DOHH2 (cell line): ENCODE results near the gene ANKRD55.

Experiments
- H3F3A ChIP-seq: fragments of 200-600 bp; sonication (generic), shearing (Covaris generic); 2 replicates; pipeline ENCODE4 v1.6.0; 2016; ENCODE audit warnings: antibody characterized with exemption, mild to moderate bottlenecking; ENCODE audit not compliant: control insufficient read depth, insufficient read depth
- H3K27ac ChIP-seq: fragments of 200-600 bp; sonication (generic); 2 replicates; pipeline ENCODE4 v1.5.1; 2014; ENCODE audit warnings: low read depth, mild to moderate bottlenecking, low read length, moderate library complexity
- H3K27me3 ChIP-seq: fragments of 200-600 bp; sonication (generic); 2 replicates; pipeline ENCODE4 v1.6.1; 2014; ENCODE audit warnings: mild to moderate bottlenecking, low read length, mixed read lengths; ENCODE audit not compliant: control insufficient read depth
- H3K36me3 ChIP-seq: fragments of 200-600 bp; sonication (generic); 2 replicates; pipeline ENCODE4 v1.6.1; 2014; ENCODE audit warnings: mild to moderate bottlenecking, low read length, moderate library complexity, mixed read lengths; ENCODE audit not compliant: control insufficient read depth
- H3K4me1 ChIP-seq: fragments of 200-600 bp; sonication (generic); 2 replicates; pipeline ENCODE4 v1.6.1; 2014; ENCODE audit warnings: mild to moderate bottlenecking, low read length, mixed read lengths; ENCODE audit not compliant: control insufficient read depth
- H3K4me2 ChIP-seq: fragments of 200-600 bp; sonication (generic); 2 replicates; pipeline ENCODE4 v1.6.0; 2014; ENCODE audit warnings: mild to moderate bottlenecking, low read length, moderate library complexity
- H3K4me3 ChIP-seq: fragments of 200-600 bp; sonication (generic); 2 replicates; pipeline ENCODE4 v1.5.1; 2014; ENCODE audit warnings: mild to moderate bottlenecking, low read length, mixed read lengths
- H3K79me2 ChIP-seq: fragments of 200-600 bp; sonication (generic); 2 replicates; pipeline ENCODE4 v1.6.1; 2014; ENCODE audit warnings: mild to moderate bottlenecking, low read length, mixed read lengths; ENCODE audit not compliant: control insufficient read depth
- H3K9me2 ChIP-seq: fragments of 200-600 bp; sonication (generic); replicated peaks from 2 replicates; pipeline ENCODE4 v1.6.1; 2014; ENCODE audit warnings: mild to moderate bottlenecking, low read length, mixed read lengths; ENCODE audit not compliant: control insufficient read depth
- H3K9me3 ChIP-seq: fragments of 200-600 bp; sonication (generic); 2 replicates; pipeline ENCODE4 v1.6.1; 2014; ENCODE audit warnings: antibody characterized with exemption, low read length, mixed read lengths; ENCODE audit not compliant: control insufficient read depth, insufficient read depth
- H4K20me1 ChIP-seq: fragments of 200-600 bp; sonication (generic); 2 replicates; pipeline ENCODE4 v1.6.0; 2014; ENCODE audit warnings: low read depth, mild to moderate bottlenecking, antibody characterized with exemption, low read length, moderate library complexity; ENCODE audit not compliant: control insufficient read depth, insufficient read depth
- EZH2phosphoT487 ChIP-seq: fragments of 200-600 bp; sonication (generic); IDR thresholded peaks from 2 replicates; pipeline ENCODE4 v1.6.1; 2017; ENCODE audit warnings: borderline replicate concordance, mild to moderate bottlenecking, antibody characterized with exemption, low read length, moderate library complexity, mixed read lengths
- TF ChIP-seq, protein P1 (sequence below): fragments of 200-600 bp; sonication (generic); IDR thresholded peaks from one replicate; pipeline ENCODE4 v1.5.1; 2014; ENCODE audit warnings: antibody characterized with exemption, mild to moderate bottlenecking, low read depth, low read length; ENCODE audit not compliant: poor library complexity, severe bottlenecking

The ANKRD55 gene

GRCh38 chr5:56233230-56233629 lies at the start of gene ANKRD55:
Gene ANKRD55, minus strand, starts transcription at chr5:56233330. Its CDS starts 417 bp downstream, at chr5:56232913.
- Histone ChIP-seq H3K4me1 (no peaks in the 10 kb centered on the region), H3F3A (no peaks in the 10 kb centered on the region), H3K36me3 (no peaks in the 10 kb centered on the region), H3K27me3 (peaks cover 12% of the 10 kb centered on the region), H4K20me1 (no peaks in the 10 kb centered on the region), H3K9me2 (no peaks in the 10 kb centered on the region), H3K4me3 (no peak within 1 kb of the TSS), H3K27ac (no peak within 1 kb of the TSS), H3K79me2 (no peaks in the 10 kb centered on the region), H3K4me2 (no peak within 1 kb of the TSS), H3K9me3 (no peaks in the 10 kb centered on the region)
- TF ChIP-seq, protein P1, sequence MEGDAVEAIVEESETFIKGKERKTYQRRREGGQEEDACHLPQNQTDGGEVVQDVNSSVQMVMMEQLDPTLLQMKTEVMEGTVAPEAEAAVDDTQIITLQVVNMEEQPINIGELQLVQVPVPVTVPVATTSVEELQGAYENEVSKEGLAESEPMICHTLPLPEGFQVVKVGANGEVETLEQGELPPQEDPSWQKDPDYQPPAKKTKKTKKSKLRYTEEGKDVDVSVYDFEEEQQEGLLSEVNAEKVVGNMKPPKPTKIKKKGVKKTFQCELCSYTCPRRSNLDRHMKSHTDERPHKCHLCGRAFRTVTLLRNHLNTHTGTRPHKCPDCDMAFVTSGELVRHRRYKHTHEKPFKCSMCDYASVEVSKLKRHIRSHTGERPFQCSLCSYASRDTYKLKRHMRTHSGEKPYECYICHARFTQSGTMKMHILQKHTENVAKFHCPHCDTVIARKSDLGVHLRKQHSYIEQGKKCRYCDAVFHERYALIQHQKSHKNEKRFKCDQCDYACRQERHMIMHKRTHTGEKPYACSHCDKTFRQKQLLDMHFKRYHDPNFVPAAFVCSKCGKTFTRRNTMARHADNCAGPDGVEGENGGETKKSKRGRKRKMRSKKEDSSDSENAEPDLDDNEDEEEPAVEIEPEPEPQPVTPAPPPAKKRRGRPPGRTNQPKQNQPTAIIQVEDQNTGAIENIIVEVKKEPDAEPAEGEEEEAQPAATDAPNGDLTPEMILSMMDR: no peak
- no peak for TF ChIP-seq EZH2phosphoT487

- Histone ChIP-seq H3K79me2 (no peaks in the 10 kb centered on the region), H3K4me2 (no peak overlapping the region), H3K4me3 (no peak overlapping the region), H3K27ac (no peak overlapping the region), H3K27me3 (no peaks in the 10 kb centered on the region), H4K20me1 (no peaks in the 10 kb centered on the region), H3K36me3 (no peaks in the 10 kb centered on the region), H3K9me2 (no peaks in the 10 kb centered on the region), H3K9me3 (no peaks in the 10 kb centered on the region), H3K4me1 (no peaks in the 10 kb centered on the region), H3F3A (no peaks in the 10 kb centered on the region)
- TF ChIP-seq EZH2phosphoT487: no peak
- TF ChIP-seq, protein P1: no peak
Measured at GRCh38 chr5:56282216-56282615, 49.1 kb upstream of the ANKRD55 start.

- TF ChIP-seq, protein P1: no peak
- TF ChIP-seq EZH2phosphoT487: no peak
- H3K4me3 ChIP-seq: no peak overlapping the region
- H3K4me1 ChIP-seq: no peaks in the 10 kb centered on the region
- H4K20me1 ChIP-seq: no peaks in the 10 kb centered on the region
- H3K27me3 ChIP-seq: no peaks in the 10 kb centered on the region
- no peaks in the 10 kb centered on the region for H3K9me3 ChIP-seq
- no peaks in the 10 kb centered on the region for H3K36me3 ChIP-seq
- H3K4me2 ChIP-seq: no peak overlapping the region
- H3K79me2 ChIP-seq: no peaks in the 10 kb centered on the region
- no peaks in the 10 kb centered on the region for H3K9me2 ChIP-seq
- no peak overlapping the region for H3K27ac ChIP-seq
- no peaks in the 10 kb centered on the region for H3F3A ChIP-seq
Measured at GRCh38 chr5:56281489-56282165, 48.5 kb upstream of the ANKRD55 start.
